PC-3 (cell line): ENCODE measurements around the gene NPFF.

Experiments
- EZH2phosphoT487 ChIP-seq: fragments of 300-600 bp; sonication (generic); IDR thresholded peaks from 2 replicates; pipeline ENCODE4 v1.6.1; 2018; ENCODE audit warnings: mild to moderate bottlenecking, antibody characterized with exemption, low read length, borderline replicate concordance
- TF ChIP-seq, protein P1 (sequence below): fragments of 300-600 bp; sonication (generic); conservative IDR thresholded peaks from 2 replicates; pipeline ENCODE4 v1.5.1; 2017; ENCODE audit warnings: antibody characterized with exemption, low read depth, mild to moderate bottlenecking, low read length

- TF ChIP-seq EZH2phosphoT487: no peak
- TF ChIP-seq, protein P1, sequence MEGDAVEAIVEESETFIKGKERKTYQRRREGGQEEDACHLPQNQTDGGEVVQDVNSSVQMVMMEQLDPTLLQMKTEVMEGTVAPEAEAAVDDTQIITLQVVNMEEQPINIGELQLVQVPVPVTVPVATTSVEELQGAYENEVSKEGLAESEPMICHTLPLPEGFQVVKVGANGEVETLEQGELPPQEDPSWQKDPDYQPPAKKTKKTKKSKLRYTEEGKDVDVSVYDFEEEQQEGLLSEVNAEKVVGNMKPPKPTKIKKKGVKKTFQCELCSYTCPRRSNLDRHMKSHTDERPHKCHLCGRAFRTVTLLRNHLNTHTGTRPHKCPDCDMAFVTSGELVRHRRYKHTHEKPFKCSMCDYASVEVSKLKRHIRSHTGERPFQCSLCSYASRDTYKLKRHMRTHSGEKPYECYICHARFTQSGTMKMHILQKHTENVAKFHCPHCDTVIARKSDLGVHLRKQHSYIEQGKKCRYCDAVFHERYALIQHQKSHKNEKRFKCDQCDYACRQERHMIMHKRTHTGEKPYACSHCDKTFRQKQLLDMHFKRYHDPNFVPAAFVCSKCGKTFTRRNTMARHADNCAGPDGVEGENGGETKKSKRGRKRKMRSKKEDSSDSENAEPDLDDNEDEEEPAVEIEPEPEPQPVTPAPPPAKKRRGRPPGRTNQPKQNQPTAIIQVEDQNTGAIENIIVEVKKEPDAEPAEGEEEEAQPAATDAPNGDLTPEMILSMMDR: no peak
Observed at GRCh38 chr12:53514628-53515290, 7.5 kb upstream of the NPFF start.
